Measurements from ENCODE around the gene CPNE7.

CPNE7 gene

DNA sequence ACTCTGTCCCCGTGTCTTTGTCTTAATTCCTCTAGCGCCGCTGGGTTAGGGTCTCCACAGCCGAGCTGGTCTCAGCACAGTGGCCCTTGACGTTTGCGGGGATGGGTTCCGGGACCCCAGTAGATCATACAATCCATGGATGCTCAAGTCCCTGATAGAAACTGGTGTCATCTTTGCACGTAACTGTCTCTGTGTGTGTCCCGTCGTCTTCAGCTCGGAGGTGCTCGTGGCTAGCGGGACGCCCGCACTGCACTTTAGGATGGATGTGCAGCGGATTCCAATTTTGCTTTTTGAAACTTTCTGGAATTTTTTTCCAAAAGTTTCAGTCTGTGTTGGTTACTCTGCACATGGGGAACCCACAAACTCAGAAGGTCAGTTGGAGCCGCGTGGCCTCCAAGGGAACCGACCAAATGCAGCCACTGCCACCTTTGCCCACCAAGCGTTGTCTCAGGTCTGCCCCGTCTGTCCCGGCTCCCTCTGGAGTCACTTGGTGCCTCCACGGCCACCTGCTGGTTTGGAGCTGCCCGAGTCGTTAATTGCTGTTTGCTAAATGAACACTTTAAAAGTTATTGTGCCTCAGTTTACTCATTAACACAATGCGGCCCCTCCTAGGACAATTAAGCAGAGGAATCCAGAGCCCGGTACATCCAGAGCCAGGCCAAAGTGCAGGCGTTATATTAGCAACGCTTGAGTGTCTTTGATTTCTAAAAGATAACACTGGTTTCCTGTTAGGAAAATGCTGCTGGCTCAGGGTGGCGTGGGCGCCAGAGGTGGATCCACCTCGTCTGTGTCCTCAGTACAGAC, 32.6 kb downstream of the CPNE7 start:
- DNase-seq: no peak

DNA sequence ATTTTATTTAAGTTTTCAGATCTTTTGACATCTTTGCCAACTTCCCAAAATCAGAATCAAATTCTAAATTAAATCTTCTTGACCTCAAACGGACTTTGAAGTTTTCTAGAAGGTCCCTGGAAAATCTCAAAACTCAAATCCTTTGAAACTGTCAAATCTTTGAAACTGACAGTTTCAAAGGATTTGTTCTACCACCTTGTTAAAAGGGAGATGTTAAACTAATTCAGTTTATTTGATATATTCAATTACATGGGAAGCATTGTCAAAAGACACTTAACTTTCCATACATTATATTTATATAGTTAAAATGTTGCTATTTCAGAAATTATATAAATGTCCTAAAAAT, 34.5 kb downstream of the CPNE7 start:
- no peak for DNase-seq

DNA sequence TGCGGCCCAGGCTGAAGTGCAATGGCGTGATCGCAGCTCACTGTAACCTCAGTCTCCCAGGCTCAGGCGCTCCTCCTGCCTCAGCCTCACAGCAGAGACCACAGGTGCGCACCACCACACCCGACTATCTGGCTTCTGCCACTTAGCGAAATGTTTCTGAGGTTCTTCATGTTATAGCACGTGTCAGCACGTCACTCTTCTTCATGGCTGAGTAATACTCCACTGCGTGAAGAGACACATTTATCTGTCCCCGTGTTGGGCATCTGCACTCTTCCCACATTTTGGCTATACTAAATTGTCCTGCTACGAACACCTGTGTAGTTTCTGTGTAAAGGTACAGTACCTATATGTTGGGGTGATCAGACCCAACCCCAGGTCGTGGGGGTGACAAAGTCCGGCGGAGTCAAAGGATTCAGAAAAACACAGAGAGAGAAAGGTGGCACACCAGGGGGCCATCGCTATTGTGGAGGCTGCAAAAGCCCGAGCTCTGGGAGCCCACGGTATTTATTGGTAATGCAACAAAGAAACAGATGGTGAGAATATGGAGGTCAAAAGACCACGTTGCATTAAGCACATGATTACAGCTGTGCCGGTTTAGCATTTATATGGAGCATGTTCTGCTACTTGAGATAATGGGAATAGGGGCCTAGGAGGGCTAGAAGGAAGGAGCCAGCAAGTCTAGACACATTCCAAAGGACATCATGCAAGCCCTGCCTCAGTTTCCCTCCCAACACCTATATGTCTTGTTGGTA, 37.0 kb downstream of the CPNE7 start:
- no peak for DNase-seq

DNA sequence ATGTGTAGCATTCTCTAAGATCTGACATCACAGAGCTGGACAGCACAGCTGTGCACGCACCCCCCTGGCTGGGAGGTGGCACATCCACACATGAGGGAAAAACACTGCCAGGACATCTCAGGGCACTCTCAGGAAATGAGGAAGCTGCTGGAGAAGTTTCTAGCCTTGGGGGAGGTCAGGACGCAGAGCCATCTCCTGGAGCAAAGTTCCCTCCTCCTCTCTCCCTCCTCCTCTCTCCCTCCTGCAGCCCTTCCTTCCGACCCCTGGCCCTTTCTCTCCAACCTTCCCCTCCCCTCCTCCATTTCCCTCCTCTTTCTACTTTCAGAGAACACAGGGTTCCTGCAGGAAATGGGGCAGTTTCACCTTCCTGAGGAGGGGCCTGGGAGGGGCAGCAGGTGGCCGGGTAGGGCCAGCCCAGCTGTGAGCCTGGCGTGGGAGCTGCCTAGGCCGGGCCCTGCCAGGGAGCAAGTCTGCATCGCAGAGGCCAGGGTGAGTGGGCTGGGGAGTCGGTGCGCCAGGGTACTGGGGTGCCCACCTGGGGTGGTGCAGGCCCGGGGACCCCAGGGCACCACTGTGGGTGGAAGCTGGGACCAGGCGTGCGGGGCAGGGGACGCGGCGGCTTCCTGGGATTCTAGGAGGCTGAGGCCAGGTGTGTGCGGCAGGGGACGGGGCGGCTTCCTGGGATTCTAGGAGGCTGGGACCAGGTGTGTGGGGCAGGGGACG, 37.8 kb downstream of the CPNE7 start, which contains the start of gene DPEP1:
Gene DPEP1 (plus strand): TSS at position 412 of the 723 bp plus-strand sequence. CDS start 16,769 bp downstream, outside the sequence.
- no peak for DNase-seq

DNA sequence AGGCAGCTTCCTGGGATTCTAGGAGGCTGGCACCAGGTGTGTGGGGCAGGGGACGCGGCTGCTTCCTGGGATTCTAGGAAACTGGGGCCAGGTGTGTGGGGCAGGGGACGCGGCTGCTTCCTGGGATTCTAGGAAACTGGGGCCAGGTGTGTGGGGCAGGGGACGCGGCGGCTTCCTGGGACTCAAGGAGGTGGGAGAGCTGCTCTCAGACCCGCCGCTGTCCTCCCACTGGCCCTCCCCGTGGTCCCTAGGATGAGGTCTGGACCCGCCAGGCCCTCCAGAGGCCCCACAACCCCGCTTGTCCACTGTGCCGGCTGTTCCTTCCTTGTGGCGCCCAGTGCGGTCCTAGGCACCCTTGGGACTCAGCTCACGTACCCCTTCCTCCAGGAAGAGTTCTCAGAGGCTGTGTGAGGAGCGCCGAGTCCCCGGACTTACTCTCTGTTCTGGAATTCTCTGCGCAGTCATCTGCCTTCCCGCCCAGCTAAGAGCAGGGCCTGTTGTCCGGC, 38.4 kb downstream of the CPNE7 start:
- no peak for DNase-seq

DNA sequence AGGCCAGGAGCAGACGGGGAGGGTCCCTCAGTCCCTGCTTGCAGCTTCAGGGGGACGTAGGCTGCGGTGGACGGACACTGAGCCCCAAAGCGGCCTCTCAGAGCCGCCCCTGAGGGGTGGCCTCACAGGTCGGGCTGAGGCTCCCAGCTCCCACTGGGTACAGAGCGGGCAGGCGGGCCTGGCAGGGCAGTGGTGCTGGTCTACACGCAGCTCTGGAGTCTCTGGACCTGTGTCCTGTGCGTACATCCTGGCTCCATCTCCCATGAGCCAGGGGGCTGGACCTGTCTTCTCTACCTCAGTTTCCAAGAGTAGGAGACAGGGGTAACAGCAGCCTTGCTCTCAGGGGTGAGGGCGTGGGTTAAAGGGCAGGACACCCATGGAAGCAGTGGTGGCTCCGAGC, 39.6 kb downstream of the CPNE7 start:
- no peak for DNase-seq

DNA sequence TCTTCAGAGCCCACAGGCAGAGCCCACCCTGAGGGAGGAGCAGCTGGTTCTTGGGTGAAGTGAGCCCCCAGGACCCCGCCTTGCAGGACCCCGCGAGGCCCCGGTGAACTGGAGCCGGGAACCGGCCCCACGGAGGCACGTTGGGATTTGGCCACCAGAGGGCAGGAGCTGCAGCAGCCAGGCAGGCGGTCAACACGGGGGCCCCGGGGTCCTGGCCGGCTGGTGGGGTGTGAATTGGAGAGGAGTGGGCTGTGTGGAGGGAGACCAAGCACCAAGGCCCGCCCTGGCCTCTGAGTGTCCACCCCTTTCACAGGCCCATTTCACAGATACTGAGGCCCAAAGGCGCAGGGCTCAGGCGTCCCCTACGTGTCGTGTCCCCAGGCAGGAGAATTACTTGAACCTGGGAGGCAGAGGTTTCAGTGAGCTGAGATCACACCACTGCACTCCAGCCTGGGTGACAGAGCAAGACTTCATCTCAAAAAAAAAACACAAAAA, 40.1 kb downstream of the CPNE7 start:
- DNase-seq: no peak

DNA sequence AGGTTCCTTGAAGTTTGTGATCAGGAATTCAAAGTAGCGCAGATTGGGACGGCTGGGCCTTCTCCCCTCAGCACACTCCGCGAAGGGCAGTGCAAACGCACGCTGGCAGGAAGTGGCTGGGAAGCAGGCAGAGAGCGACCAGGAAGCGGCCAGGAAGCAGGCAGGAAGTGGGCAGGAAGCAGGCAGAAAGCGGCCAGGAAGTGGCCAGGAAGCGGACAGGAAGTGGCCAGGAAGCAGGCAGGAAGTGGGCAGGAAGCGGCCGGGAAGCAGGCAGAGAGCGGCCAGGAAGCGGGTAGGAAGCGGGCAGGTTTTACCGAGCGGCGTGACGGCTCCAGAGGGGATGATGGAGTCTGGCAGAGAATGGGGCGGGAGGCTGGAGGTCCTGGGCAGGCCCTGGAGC, 41.1 kb downstream of the CPNE7 start:
- no peak for DNase-seq

DNA sequence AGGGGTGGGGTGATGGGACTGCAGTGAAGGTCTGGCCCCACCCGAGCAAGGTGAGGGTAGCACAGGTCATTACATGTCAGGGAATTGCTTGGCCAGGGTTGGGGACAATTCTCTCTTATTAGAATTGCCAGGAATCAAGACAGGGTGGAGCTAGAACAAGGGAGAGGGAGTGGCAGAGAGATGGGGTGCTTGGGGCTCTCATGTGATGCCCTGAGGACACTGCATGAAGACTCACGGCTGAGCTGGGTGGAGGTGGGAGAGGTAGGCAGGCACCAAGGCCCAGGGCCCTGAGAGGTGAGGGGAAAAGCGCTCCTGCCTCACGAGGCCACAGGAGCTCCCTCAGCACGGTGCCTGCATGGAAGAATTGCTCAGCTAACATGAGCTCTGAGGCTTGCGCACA, 41.5 kb downstream of the CPNE7 start:
- DNase-seq: no peak

DNA sequence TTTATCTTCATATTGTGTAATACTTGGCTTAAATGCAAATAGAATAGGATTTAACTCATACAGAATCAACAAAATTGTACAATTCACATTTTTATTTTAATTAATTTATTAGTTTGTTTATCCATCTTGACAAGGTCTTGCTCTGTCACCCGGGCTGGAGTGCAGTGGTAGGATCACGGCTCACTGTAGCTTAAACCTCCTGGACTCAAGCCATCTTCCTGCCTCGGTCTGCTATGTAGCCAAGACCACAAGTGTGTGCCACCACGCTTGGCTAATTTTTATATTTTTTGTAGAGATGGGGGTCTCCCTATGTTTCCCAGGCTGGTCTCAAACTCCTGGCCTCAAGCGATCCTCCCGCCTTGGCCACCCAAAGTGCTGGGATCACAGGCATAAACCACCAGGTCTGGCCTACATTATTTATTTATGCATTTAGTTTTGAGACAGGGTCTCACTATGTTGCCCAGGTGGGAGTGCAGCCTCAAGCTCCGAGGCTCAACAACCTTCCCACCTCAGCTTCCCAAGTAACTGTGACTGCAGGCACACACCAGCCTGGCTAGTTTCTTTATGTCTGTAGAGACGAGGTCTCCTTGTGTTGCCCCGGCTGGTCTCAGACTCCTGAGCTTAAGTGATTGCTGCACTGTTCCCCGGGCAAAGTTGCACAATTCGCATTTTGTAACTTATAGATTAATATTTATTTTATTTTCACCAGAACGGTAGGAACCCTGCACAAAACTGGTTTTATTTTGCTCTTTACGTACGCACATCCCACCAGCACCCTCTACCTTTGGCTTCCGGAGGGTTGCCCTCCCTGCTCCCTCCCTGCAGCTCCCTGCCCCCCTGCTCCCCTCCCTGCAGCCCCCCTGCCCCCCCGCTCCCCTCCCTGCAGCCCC, 42.8 kb downstream of the CPNE7 start:
- DNase-seq: no peak

DNA sequence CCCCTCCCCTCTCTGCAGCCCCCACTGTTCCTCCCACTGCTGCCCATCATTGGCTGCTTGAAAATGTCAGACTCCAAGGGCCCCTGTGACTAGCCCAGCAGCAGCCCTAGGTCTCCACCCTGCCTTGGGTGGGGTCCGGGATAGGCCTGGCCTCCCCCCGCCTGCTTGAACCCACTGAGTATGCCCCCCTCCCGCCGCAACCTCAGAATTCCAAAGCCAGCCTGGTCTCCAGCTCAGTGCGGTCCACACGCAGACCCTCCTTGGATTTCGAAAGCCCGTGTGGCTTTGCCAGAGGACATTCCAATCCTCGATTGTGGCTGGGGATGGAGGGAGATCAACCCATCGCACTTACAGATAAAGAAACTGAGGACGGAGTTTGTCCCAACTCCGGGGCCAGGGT, 44.3 kb downstream of the CPNE7 start:
- no peak for DNase-seq

DNA sequence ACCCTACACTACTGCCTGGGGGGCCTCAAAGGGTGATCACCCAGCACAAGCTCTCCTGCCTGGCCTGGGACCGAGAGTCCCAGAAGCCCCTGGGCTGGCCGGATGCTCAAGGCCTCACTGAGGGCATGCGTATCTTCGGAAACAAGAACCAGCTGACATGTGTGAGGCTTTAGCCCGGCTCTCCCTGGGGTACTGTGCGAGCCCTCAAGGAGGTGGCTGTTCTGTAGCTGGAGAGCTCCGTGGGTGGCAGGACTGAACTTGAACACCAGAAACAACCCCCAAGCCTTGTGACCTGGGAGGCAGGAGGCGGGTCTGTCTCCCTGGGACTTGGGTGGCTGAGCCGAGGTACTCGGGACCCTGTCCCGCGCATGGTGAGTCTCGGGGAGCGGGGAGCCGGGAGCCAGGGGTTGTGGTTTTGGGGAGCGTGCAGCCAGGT, 44.9 kb downstream of the CPNE7 start:
- no peak for DNase-seq

DNA sequence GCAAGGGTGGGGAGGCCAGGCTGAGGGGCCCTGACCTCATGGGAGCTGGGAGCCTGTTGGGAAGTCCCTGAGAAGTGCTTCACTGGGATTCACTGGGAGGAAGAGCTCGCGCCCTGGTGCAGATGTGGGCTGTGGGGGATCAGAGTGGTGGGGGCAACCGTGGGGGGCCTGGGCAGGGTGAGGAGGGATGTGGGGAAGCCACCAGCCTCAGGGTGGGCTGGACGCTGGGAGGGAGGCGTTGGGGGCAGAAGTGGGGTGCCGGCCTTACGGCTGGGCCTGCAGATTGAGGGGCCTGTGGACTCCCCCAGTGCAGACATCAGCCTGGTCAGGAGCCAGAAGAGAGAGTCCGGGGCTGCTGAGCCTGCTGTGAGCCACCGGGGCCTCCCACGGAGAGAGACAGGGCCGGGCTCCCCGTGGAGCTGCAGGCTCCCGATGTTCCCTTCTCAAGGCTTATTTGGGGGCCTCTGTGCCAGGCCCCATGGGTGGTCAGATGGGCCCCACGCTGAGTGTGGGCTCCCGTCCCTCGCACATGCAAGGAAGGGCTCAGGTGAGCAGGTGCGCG, 45.7 kb downstream of the CPNE7 start:
- no peak for DNase-seq

DNA sequence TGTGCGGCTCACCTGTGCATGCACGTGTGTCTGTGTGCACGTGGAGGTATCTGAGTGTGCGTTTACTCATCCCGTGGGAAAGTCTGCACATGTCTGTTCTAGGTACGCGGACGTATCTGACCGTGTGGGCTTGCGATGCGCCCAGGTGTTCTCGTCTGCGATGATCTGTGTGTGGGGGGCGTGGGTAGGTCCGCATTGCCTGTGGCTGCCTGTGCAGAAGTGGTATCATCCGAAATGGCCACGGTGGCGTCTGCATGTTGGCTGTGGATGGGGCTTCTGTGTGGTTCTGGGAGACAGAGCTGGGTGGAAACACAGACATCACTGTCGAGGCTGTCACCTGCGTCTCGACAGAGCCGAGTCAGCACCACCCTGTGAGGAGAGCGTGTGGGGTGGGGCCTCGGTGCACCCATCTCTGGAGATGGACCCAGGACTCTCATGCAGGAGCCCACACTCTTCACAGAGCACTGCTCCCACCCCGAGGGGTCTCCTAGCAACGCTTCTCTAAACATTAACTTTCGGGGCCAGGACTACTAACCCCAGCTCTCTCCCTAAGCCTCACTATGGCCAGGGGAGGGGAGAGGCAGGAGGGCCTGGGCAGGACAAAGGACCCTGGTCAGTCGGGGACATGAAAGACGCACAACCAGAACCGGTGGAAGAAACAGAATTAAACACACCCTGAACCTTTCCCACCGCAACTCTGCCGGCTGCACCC, 46.3 kb downstream of the CPNE7 start:
- no peak for DNase-seq

DNA sequence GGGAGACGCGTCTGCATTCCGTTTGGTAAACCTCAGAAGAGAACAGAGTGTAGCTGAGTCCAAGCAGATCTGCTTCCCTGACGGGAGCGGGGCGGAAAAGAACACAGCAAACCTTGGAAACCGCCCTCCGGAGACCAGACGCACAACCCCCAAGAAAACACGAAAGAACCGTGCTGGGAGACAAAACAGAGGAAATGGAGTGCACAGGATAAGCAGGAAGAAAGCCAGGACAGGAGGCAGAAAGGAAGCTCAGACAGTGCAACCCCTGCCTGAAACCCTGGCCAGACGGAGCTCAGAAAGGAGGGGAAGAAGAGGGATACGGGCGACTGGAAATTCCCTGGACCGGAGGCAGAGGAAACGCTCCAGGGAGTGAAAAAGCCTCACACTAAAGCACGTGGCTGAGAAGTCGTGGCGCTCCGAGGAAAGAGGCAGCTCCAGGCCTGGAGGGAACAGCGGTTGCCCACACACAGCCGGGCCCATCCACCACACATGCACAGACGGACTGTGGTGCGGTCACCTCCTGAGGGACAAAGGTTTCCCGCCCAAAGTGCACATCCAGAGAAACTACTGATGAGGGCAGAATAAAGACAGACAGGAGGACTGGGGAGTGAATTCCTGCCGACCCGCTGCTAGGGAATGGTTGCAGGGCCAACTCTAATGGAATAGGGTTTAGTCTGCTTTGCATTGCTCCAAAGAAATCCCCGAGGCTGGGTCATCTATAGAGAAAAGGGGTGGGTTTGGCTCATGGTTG, 48.1 kb downstream of the CPNE7 start:
- no peak for DNase-seq

DNA sequence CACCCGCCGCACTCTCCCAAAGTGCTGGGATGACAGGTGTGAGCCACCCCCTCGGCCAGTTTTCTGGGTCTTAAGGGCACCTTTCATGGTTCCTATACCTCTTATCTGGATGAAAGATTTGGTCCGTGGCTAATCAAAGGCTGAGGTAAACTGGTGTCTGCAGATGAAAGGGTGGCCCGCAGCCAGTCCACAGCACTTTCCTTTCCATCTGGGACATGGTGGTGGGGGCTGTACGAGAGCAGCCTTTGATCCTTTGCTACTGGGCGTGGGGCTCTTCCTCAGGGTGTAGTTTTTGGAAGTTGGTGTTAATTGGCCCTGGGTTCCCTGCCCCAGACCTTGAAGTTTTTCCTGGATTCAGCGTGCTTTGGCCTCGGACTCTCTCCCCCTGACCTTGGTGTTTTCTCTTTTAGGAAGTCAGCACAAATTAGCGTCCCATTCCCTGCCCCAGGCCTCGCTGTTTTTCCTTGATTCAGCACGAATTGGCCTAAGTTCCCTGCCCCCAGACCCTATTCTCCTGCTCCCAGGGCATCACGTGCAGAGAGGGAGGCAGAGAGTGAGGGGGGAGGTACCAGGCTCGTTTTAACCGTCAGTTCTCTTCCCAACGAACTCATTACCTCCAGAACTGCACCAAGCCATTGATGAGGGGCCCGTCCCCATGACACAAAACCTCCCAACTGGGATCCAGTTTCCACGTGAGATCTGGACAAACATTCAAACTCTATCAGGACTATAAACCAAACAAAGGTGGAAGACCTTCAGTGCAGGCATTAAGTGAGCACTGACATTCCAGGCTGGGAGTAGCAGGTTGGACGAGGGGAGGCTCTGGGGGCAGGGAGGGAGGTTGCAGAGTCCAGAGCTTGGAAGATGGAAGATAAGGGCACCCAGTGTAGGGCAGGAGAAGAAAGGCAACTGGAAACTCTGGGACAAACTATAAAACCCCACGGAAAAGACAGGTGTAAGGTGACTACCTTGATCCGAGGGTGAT, 49.5 kb downstream of the CPNE7 start:
- no peak for DNase-seq

DNA sequence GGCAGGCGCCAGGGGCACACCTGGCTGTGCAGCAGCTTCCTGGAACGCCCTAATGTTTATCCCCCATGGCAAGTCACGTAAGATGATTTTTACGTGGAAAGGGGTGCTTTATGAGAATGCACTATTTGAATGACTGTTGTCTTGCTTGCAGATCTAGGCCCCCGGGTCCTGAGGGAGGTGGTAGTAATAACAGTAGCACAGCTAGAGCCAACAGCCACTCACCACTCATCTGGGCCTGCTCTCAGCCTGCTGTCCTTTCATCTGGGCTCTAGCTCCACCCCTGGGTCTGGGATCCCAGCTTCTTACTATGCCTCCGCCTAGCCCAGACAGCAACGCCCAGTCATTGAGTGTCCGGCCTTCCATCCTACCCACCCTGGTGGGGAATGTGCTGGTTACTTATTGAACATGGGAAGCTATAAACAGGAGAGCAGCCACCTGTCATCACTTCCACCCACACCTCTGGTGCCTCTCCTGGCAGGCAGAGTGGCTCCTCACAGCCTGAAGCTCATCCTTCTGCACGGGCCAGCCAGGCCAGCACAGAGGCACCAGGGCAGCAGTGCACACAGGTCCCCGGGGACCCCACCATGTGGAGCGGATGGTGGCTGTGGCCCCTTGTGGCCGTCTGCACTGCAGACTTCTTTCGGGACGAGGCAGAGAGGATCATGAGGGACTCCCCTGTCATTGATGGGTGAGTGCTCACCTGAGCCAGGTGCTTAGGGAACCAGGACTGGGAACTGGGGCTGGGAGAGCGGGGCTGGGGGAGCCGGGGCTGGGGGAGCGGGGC, 54.5 kb downstream of the CPNE7 start:
- DNase-seq: no peak

DNA sequence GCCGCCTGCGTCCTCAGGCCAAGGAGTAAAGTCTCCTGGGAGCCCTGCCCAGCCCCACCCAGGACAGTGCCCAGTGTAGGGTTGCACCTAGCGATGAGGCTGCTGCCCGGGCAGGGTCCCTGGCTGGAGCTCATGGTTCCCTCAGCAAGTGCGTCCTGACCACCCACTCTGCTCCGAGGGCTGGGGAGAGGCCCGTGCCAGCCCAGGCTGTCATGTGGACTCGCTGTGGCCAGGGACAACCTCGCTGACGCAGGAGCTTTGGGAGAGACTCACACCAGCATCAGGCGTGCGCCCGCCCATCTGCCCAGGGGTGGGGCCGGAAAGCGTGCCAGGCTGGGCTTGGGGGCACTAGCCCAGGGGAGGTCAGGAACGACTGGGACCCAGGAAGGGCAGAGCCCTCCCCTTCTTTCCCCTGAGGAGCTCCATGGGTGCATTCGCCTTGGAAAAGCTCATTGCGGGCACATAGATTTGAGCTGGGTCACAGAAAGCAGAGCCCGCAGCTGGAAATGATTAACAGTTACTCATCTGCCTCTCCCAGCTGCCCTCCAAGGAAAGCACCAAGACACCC, 57.6 kb downstream of the CPNE7 start:
- no peak for DNase-seq

Measured in NCI-H1436 (cell line).